DOHH2 (cell line): ENCODE measurements around the gene RANGAP1.

Source experiments
- H3F3A ChIP-seq: fragments of 200-600 bp; sonication (generic), shearing (Covaris generic); 2 replicates; pipeline ENCODE4 v1.6.0; 2016; ENCODE audit warnings: antibody characterized with exemption, mild to moderate bottlenecking; ENCODE audit not compliant: control insufficient read depth, insufficient read depth
- H3K27ac ChIP-seq: fragments of 200-600 bp; sonication (generic); 2 replicates; pipeline ENCODE4 v1.5.1; 2014; ENCODE audit warnings: low read depth, mild to moderate bottlenecking, low read length, moderate library complexity
- H3K27me3 ChIP-seq: fragments of 200-600 bp; sonication (generic); 2 replicates; pipeline ENCODE4 v1.6.1; 2014; ENCODE audit warnings: mild to moderate bottlenecking, low read length, mixed read lengths; ENCODE audit not compliant: control insufficient read depth
- H3K36me3 ChIP-seq: fragments of 200-600 bp; sonication (generic); 2 replicates; pipeline ENCODE4 v1.6.1; 2014; ENCODE audit warnings: mild to moderate bottlenecking, low read length, moderate library complexity, mixed read lengths; ENCODE audit not compliant: control insufficient read depth
- H3K4me1 ChIP-seq: fragments of 200-600 bp; sonication (generic); 2 replicates; pipeline ENCODE4 v1.6.1; 2014; ENCODE audit warnings: mild to moderate bottlenecking, low read length, mixed read lengths; ENCODE audit not compliant: control insufficient read depth
- H3K4me2 ChIP-seq: fragments of 200-600 bp; sonication (generic); 2 replicates; pipeline ENCODE4 v1.6.0; 2014; ENCODE audit warnings: mild to moderate bottlenecking, low read length, moderate library complexity
- H3K4me3 ChIP-seq: fragments of 200-600 bp; sonication (generic); 2 replicates; pipeline ENCODE4 v1.5.1; 2014; ENCODE audit warnings: mild to moderate bottlenecking, low read length, mixed read lengths
- H3K79me2 ChIP-seq: fragments of 200-600 bp; sonication (generic); 2 replicates; pipeline ENCODE4 v1.6.1; 2014; ENCODE audit warnings: mild to moderate bottlenecking, low read length, mixed read lengths; ENCODE audit not compliant: control insufficient read depth
- H3K9me2 ChIP-seq: fragments of 200-600 bp; sonication (generic); replicated peaks from 2 replicates; pipeline ENCODE4 v1.6.1; 2014; ENCODE audit warnings: mild to moderate bottlenecking, low read length, mixed read lengths; ENCODE audit not compliant: control insufficient read depth
- H3K9me3 ChIP-seq: fragments of 200-600 bp; sonication (generic); 2 replicates; pipeline ENCODE4 v1.6.1; 2014; ENCODE audit warnings: antibody characterized with exemption, low read length, mixed read lengths; ENCODE audit not compliant: control insufficient read depth, insufficient read depth
- H4K20me1 ChIP-seq: fragments of 200-600 bp; sonication (generic); 2 replicates; pipeline ENCODE4 v1.6.0; 2014; ENCODE audit warnings: low read depth, mild to moderate bottlenecking, antibody characterized with exemption, low read length, moderate library complexity; ENCODE audit not compliant: control insufficient read depth, insufficient read depth
- CTCF ChIP-seq: fragments of 200-600 bp; sonication (generic); IDR thresholded peaks from one replicate; pipeline ENCODE4 v1.5.1; 2014; ENCODE audit warnings: antibody characterized with exemption, mild to moderate bottlenecking, low read depth, low read length; ENCODE audit not compliant: poor library complexity, severe bottlenecking
- EZH2phosphoT487 ChIP-seq: fragments of 200-600 bp; sonication (generic); IDR thresholded peaks from 2 replicates; pipeline ENCODE4 v1.6.1; 2017; ENCODE audit warnings: borderline replicate concordance, mild to moderate bottlenecking, antibody characterized with exemption, low read length, moderate library complexity, mixed read lengths

The RANGAP1 gene

GRCh38 chr22:41333806-41334205, 47.8 kb upstream of the RANGAP1 start:
- Histone ChIP-seq H3K4me1 (no peaks in the 10 kb centered on the region), H3K9me2 (no peaks in the 10 kb centered on the region), H3K4me3 (no peak overlapping the region), H3K79me2 (no peaks in the 10 kb centered on the region), H3F3A (no peaks in the 10 kb centered on the region), H3K27ac (no peak overlapping the region), H3K9me3 (no peaks in the 10 kb centered on the region), H3K4me2 (no peak overlapping the region), H3K27me3 (no peaks in the 10 kb centered on the region), H3K36me3 (peaks cover 33% of the 10 kb centered on the region), H4K20me1 (no peaks in the 10 kb centered on the region)
- TF ChIP-seq EZH2phosphoT487 (no peak), CTCF (no peak)

DNA sequence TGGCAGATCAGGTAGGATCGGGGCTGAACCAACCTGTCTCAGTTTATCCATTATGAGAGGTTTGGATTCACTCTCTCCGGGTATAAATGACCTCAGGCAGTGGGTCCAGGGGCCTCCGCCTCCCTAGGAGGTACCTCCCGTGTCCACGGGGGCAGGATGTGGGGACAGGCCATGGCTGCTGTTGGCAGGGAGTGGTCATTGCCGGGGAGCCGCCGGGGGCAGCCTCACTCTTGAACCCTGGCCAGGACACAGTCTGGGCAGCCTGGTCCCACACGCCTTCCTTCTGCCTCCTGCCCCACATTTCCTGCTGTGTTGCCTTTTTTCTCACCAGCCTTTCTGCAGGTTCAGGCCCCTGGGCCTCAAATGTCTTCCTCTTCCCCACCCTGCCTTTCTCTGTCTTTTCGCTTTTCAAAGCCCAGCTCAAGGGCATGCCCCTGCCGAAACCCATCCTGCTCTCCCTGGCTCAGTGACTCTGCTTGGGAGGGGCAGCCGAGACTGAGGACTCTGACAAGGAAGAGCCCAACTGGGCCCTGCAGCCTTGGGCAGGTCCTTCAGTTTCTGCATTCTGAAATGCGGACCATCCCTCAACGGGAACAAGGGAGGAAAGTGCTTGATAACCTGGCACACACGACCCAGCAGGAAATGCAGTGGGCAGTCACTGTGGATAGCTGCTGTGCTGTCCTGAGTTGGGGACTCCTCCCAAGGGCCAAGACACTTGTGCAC, 46.4 kb upstream of the RANGAP1 start:
- H3K79me2 ChIP-seq = no peaks in the 10 kb centered on the region
- no peaks in the 10 kb centered on the region for H4K20me1 ChIP-seq
- no peak overlapping the region for H3K27ac ChIP-seq
- peaks cover 42% of the 10 kb centered on the region for H3K36me3 ChIP-seq
- no peaks in the 10 kb centered on the region for H3K9me3 ChIP-seq
- H3K27me3 ChIP-seq = no peaks in the 10 kb centered on the region
- H3K9me2 ChIP-seq = no peaks in the 10 kb centered on the region
- no peak overlapping the region for H3K4me3 ChIP-seq
- no peaks in the 10 kb centered on the region for H3F3A ChIP-seq
- H3K4me2 ChIP-seq = no peak overlapping the region
- no peaks in the 10 kb centered on the region for H3K4me1 ChIP-seq
- TF ChIP-seq CTCF (no peak), EZH2phosphoT487 (no peak)

DNA sequence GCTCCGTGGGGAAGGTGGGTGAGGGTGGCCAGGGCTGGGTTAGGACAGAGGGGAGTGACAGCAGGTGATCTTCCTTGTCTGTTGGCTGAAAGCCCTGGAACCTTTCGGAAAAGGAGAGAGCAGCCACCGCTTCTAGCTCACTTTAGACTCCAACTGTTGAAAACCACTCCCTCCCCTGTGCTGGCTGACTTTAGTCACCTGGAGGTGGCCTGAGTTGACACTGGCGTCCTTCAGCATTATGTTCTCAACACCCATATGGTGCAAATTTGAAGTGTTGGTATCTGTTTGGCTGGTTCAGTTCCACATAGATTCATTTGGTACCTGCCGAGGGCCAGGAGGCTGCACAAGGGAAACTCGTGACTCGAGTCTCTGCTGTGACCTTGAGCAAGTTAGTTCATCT, 44.2 kb upstream of the RANGAP1 start:
- H3K27ac ChIP-seq = no peak overlapping the region
- no peak overlapping the region for H3K4me3 ChIP-seq
- H3K27me3 ChIP-seq = no peaks in the 10 kb centered on the region
- no peak overlapping the region for H3K4me2 ChIP-seq
- no peaks in the 10 kb centered on the region for H4K20me1 ChIP-seq
- H3K36me3 ChIP-seq = peaks cover 55% of the 10 kb centered on the region
- H3K9me3 ChIP-seq = no peaks in the 10 kb centered on the region
- H3K4me1 ChIP-seq = no peaks in the 10 kb centered on the region
- no peaks in the 10 kb centered on the region for H3K79me2 ChIP-seq
- no peaks in the 10 kb centered on the region for H3K9me2 ChIP-seq
- H3F3A ChIP-seq = no peaks in the 10 kb centered on the region
- TF ChIP-seq EZH2phosphoT487 (no peak), CTCF (no peak)
